ENCODE data around the gene TRA2B.
"Not testable (repeated sequence)": the region's sequence is repeated elsewhere in the genome, so short reads cannot be mapped to it uniquely, and the experiment has no call there.

Gene TRA2B

GRCh38 chr3:185926445-185926844 is 11.4 kb downstream of the TRA2B start:
- no peak for DNase-seq

- no peak for DNase-seq
Observed at GRCh38 chr3:185925353-185925752, 12.5 kb downstream of the TRA2B start.

- no peak for DNase-seq
Observed at GRCh38 chr3:185924375-185924774, 13.4 kb downstream of the TRA2B start.

- no peak for DNase-seq
Observed at GRCh38 chr3:185920184-185920583, 17.6 kb downstream of the TRA2B start.

GRCh38 chr3:185916042-185916833 is 21.6 kb downstream of the TRA2B start:
- no peak for DNase-seq

- DNase-seq: no peak
Observed at GRCh38 chr3:185915642-185916041, 22.2 kb downstream of the TRA2B start.

GRCh38 chr3:185914911-185915629 is 22.7 kb downstream of the TRA2B start:
- no peak for DNase-seq

- DNase-seq: no peak
Observed at GRCh38 chr3:185912929-185913901, 24.6 kb downstream of the TRA2B start.

- no peak for DNase-seq
Observed at GRCh38 chr3:185912512-185912911, 25.3 kb downstream of the TRA2B start.

- not testable (repeated sequence) for DNase-seq
Observed at GRCh38 chr3:185911076-185911448, 26.8 kb downstream of the TRA2B start.

- not testable (repeated sequence) for DNase-seq
Observed at GRCh38 chr3:185910322-185911075, 27.3 kb downstream of the TRA2B start.

- not testable (repeated sequence) for DNase-seq
Observed at GRCh38 chr3:185909913-185910312, 27.9 kb downstream of the TRA2B start.

GRCh38 chr3:185900228-185900627 is 37.6 kb downstream of the TRA2B start:
- no peak for DNase-seq

GRCh38 chr3:185896636-185897035 is 41.2 kb downstream of the TRA2B start:
- DNase-seq: no peak

GRCh38 chr3:185887066-185887465 is 50.7 kb downstream of the TRA2B start:
- no peak for DNase-seq

- DNase-seq: no peak
Observed at GRCh38 chr3:185884641-185885040, 53.2 kb downstream of the TRA2B start.

GRCh38 chr3:185881926-185882325 is 55.9 kb downstream of the TRA2B start:
- no peak for DNase-seq

- no peak for DNase-seq
Observed at GRCh38 chr3:185880600-185880999, 57.2 kb downstream of the TRA2B start.

GRCh38 chr3:185878920-185879319 is 58.9 kb downstream of the TRA2B start:
- no peak for DNase-seq

- no peak for DNase-seq
Observed at GRCh38 chr3:185874119-185874518, 63.7 kb downstream of the TRA2B start.

- no peak for DNase-seq
Observed at GRCh38 chr3:185867650-185868049, 70.2 kb downstream of the TRA2B start.

- DNase-seq: no peak
Observed at GRCh38 chr3:185866995-185867394, 70.8 kb downstream of the TRA2B start.
